Islet of Langerhans (tissue), 1 donor: Measurements from ENCODE around the gene PDE4B.

ENCODE experiments used
- FAIRE-seq: peaks from one replicate; lab custom pipeline; 2011; peaks lifted over from hg19 to GRCh38; lab: Jason Lieb, UNC

Gene PDE4B

GRCh38 chr1:66137235-66137634 is 344.5 kb downstream of the PDE4B start:
- no peak for FAIRE-seq

GRCh38 chr1:66138613-66139012 is 345.9 kb downstream of the PDE4B start:
- FAIRE-seq = no peak

- FAIRE-seq = no peak
Observed at GRCh38 chr1:66140072-66140471, 347.4 kb downstream of the PDE4B start.

GRCh38 chr1:66143651-66144050 is 351.0 kb downstream of the PDE4B start:
- FAIRE-seq = no peak

GRCh38 chr1:66147226-66147835 is 354.6 kb downstream of the PDE4B start:
- no peak for FAIRE-seq

- no peak for FAIRE-seq
Observed at GRCh38 chr1:66152034-66152433, 359.3 kb downstream of the PDE4B start.

- FAIRE-seq = no peak
Observed at GRCh38 chr1:66154394-66154793, 361.7 kb downstream of the PDE4B start.

- FAIRE-seq = no peak
Observed at GRCh38 chr1:66156144-66156543, 363.4 kb downstream of the PDE4B start.

GRCh38 chr1:66159800-66160199 is 367.1 kb downstream of the PDE4B start:
- FAIRE-seq = no peak

GRCh38 chr1:66160719-66161118 is 368.0 kb downstream of the PDE4B start:
- no peak for FAIRE-seq

- FAIRE-seq = no peak
Observed at GRCh38 chr1:66166753-66167152, 374.1 kb downstream of the PDE4B start.

- FAIRE-seq = no peak
Observed at GRCh38 chr1:66167267-66167666, 374.6 kb downstream of the PDE4B start.

GRCh38 chr1:66168467-66168887 is 375.8 kb downstream of the PDE4B start:
- FAIRE-seq = no peak

GRCh38 chr1:66168948-66169671 is 376.4 kb downstream of the PDE4B start:
- no peak for FAIRE-seq

GRCh38 chr1:66172272-66172671 is 379.6 kb downstream of the PDE4B start:
- no peak for FAIRE-seq

GRCh38 chr1:66175098-66175497 is 382.4 kb downstream of the PDE4B start:
- FAIRE-seq = no peak

GRCh38 chr1:66175581-66175980 is 382.9 kb downstream of the PDE4B start:
- FAIRE-seq = no peak

GRCh38 chr1:66176012-66176715 is 383.5 kb downstream of the PDE4B start:
- no peak for FAIRE-seq

GRCh38 chr1:66176832-66177231 is 384.1 kb downstream of the PDE4B start:
- FAIRE-seq = no peak

GRCh38 chr1:66177510-66177909 is 384.8 kb downstream of the PDE4B start:
- no peak for FAIRE-seq

- FAIRE-seq = no peak
Observed at GRCh38 chr1:66182026-66182425, 389.3 kb downstream of the PDE4B start.

- no peak for FAIRE-seq
Observed at GRCh38 chr1:66182551-66183178, 390.0 kb downstream of the PDE4B start.

- FAIRE-seq = no peak
Observed at GRCh38 chr1:66183400-66183799, 390.7 kb downstream of the PDE4B start.
